ENCODE data around the gene LAMA2. TPM values are rescaled to one million over a fixed set of nuclear protein-coding genes. Genes with fewer than 3 reads are reported as not detected.

Gene LAMA2
- total and polyA plus RNA-seq, 2 experiments from 2014 or later, result 11.1 to 57.5 TPM

DNA sequence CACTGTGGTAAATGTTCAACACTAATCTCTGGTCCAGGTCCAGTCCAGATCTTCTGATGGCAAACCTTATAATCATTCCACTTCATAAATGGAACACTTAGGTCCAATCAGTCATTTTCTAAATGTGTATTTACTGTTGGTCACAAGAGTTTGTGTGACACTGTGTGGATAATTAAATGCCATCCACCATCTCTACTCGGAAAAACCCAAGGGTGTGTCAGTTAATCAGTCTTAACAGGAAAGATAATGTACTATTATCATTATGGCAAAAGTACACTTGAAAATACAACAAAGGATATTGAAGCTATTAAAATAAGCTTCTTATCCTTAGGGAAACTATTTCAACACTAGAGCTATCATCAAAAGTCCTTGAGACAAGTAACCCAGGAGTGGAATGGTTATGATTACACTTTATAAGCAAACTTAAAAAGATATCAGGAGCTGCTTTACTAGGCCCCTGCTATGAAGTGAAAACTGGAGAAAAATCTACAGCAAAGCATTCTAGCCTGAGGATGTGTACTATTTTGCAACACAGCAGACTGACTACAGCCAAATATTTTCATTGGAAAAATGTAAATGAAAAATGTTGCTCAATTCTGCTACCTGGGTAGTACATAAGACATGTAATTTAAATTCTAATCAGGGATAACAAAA lies 227.9 kb downstream of the LAMA2 start:
- DNase-seq (ENCODE audit: low spot score), result no peak
- Histone ChIP-seq H2AFZ (no peak overlapping the region), H3K27me3 (no peaks in the 10 kb centered on the region), H3K79me2 (no peaks in the 10 kb centered on the region), H3K27ac (peak overlapping the region; percentile 12), H3K9me3 (ENCODE audit: low read depth) (no peaks in the 10 kb centered on the region), H3K4me2 (no peak overlapping the region), H3K36me3 (replicated peaks; ENCODE audit: insufficient read depth, low read depth) (no peaks in the 10 kb centered on the region), H3K9me2 (replicated peaks; ENCODE audit: insufficient read depth) (no peaks in the 10 kb centered on the region), H3K4me3 (no peak overlapping the region), H4K20me1 (ENCODE audit: insufficient read depth, poor library complexity, severe bottlenecking) (no peaks in the 10 kb centered on the region), H3K4me1 (ENCODE audit: insufficient read depth) (peaks cover 9% of the 10 kb centered on the region)
- 35% methylated on average over 1 of the region's 1 CpG for WGBS (ENCODE audit: low lambda C conversion rate, missing lambda C conversion rate)
- no peak for TF ChIP-seq EZH2phosphoT487 (IDR thresholded peaks at IDR 0.05; ENCODE audit: low read depth, severe bottlenecking, unreplicated experiment)

- no peaks in the 10 kb centered on the region for H3K27me3 ChIP-seq
- WGBS (ENCODE audit: low lambda C conversion rate, missing lambda C conversion rate), result 91% methylated on average over 1 of the region's 1 CpG
- H3K27ac ChIP-seq, result no peak overlapping the region
- H3K79me2 ChIP-seq, result no peaks in the 10 kb centered on the region
- TF ChIP-seq EZH2phosphoT487 (IDR thresholded peaks at IDR 0.05; ENCODE audit: low read depth, severe bottlenecking, unreplicated experiment) (no peak), EZH2 (IDR thresholded peaks at IDR 0.05; ENCODE audit: borderline replicate concordance) (no peak)
- TF ChIP-seq, protein P1, sequence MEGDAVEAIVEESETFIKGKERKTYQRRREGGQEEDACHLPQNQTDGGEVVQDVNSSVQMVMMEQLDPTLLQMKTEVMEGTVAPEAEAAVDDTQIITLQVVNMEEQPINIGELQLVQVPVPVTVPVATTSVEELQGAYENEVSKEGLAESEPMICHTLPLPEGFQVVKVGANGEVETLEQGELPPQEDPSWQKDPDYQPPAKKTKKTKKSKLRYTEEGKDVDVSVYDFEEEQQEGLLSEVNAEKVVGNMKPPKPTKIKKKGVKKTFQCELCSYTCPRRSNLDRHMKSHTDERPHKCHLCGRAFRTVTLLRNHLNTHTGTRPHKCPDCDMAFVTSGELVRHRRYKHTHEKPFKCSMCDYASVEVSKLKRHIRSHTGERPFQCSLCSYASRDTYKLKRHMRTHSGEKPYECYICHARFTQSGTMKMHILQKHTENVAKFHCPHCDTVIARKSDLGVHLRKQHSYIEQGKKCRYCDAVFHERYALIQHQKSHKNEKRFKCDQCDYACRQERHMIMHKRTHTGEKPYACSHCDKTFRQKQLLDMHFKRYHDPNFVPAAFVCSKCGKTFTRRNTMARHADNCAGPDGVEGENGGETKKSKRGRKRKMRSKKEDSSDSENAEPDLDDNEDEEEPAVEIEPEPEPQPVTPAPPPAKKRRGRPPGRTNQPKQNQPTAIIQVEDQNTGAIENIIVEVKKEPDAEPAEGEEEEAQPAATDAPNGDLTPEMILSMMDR (IDR thresholded peaks at IDR 0.05; ENCODE audit: poor library complexity), result no peak
- H3K36me3 ChIP-seq (replicated peaks; ENCODE audit: insufficient read depth, low read depth), result no peaks in the 10 kb centered on the region
- H3K9me2 ChIP-seq (replicated peaks; ENCODE audit: insufficient read depth), result no peaks in the 10 kb centered on the region
- peaks cover 9% of the 10 kb centered on the region for H3K4me1 ChIP-seq (ENCODE audit: insufficient read depth)
- no peaks in the 10 kb centered on the region for H4K20me1 ChIP-seq (ENCODE audit: insufficient read depth, poor library complexity, severe bottlenecking)
- no peak overlapping the region for H3K4me3 ChIP-seq
- no peak overlapping the region for H3K4me2 ChIP-seq
- no peaks in the 10 kb centered on the region for H3K9me3 ChIP-seq (ENCODE audit: low read depth)
- H2AFZ ChIP-seq, result no peak overlapping the region
- DNase-seq (ENCODE audit: low spot score), result no peak
These were observed 228.4 kb downstream of the LAMA2 start for GRCh38 chr6:129111346-129111745.

DNA sequence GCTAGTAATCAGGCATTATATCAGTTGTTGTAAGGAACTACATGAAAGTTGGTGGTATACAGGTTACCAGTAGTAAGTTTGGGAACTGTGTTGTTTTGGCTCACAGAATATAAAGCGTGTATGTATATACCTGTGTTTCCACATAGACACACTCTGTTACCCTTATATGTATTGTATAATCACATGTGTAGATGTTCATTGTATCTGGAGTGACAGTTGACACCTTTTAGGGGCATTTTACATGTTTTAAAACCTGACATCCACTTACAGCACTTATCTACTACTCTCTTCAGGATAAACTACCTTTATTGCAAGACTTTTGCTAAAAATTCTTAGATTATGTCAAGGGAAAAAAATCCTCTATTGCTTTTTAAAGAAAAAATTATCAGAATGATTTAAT lies 228.9 kb downstream of the LAMA2 start:
- Histone ChIP-seq H3K36me3 (replicated peaks; ENCODE audit: insufficient read depth, low read depth) (no peaks in the 10 kb centered on the region), H3K4me3 (no peak overlapping the region), H3K4me1 (ENCODE audit: insufficient read depth) (peaks cover 9% of the 10 kb centered on the region), H3K27ac (no peak overlapping the region), H2AFZ (no peak overlapping the region), H4K20me1 (ENCODE audit: insufficient read depth, poor library complexity, severe bottlenecking) (no peaks in the 10 kb centered on the region), H3K9me2 (replicated peaks; ENCODE audit: insufficient read depth) (no peaks in the 10 kb centered on the region), H3K4me2 (no peak overlapping the region), H3K27me3 (no peaks in the 10 kb centered on the region), H3K9me3 (ENCODE audit: low read depth) (no peaks in the 10 kb centered on the region), H3K79me2 (no peaks in the 10 kb centered on the region)
- no peak for DNase-seq (ENCODE audit: low spot score)
- 93% methylated on average over 1 of the region's 1 CpG for WGBS (ENCODE audit: low lambda C conversion rate, missing lambda C conversion rate)
- TF ChIP-seq, protein P1 (IDR thresholded peaks at IDR 0.05; ENCODE audit: poor library complexity), result no peak
- TF ChIP-seq EZH2phosphoT487 (IDR thresholded peaks at IDR 0.05; ENCODE audit: low read depth, severe bottlenecking, unreplicated experiment), result no peak
- no peak for TF ChIP-seq EZH2 (IDR thresholded peaks at IDR 0.05; ENCODE audit: borderline replicate concordance)

GRCh38 chr6:129112591-129112990 lies 229.7 kb downstream of the LAMA2 start:
- Histone ChIP-seq H3K27ac (no peak overlapping the region), H3K36me3 (replicated peaks; ENCODE audit: insufficient read depth, low read depth) (no peaks in the 10 kb centered on the region), H3K4me1 (ENCODE audit: insufficient read depth) (peaks cover 9% of the 10 kb centered on the region), H3K27me3 (no peaks in the 10 kb centered on the region), H3K4me2 (no peak overlapping the region), H3K4me3 (no peak overlapping the region), H4K20me1 (ENCODE audit: insufficient read depth, poor library complexity, severe bottlenecking) (no peaks in the 10 kb centered on the region), H3K9me3 (ENCODE audit: low read depth) (no peaks in the 10 kb centered on the region), H3K79me2 (no peaks in the 10 kb centered on the region), H3K9me2 (replicated peaks; ENCODE audit: insufficient read depth) (no peaks in the 10 kb centered on the region), H2AFZ (no peak overlapping the region)
- DNase-seq (ENCODE audit: low spot score), result no peak
- TF ChIP-seq EZH2phosphoT487 (IDR thresholded peaks at IDR 0.05; ENCODE audit: low read depth, severe bottlenecking, unreplicated experiment) (no peak), EZH2 (IDR thresholded peaks at IDR 0.05; ENCODE audit: borderline replicate concordance) (no peak)
- TF ChIP-seq, protein P1 (IDR thresholded peaks at IDR 0.05; ENCODE audit: poor library complexity), result no peak
